ENCODE data around the gene PCDHA4.
"Not testable (repeated sequence)": the region's sequence is repeated elsewhere in the genome, so short reads cannot be mapped to it uniquely, and the experiment has no call there.

PCDHA4 gene

GRCh38 chr5:140806834-140807775 is at the start of gene PCDHA4:
PCDHA4 (plus strand) TSS chr5:140807068.
- no peak for DNase-seq (ENCODE audit: low read depth)

- DNase-seq (ENCODE audit: low read depth), result no peak
These were observed 42.5 kb upstream of the PCDHA4 start for GRCh38 chr5:140764177-140764973.

GRCh38 chr5:140767444-140767843 is 39.4 kb upstream of the PCDHA4 start:
- no peak for DNase-seq (ENCODE audit: low read depth)

- no peak for DNase-seq (ENCODE audit: low read depth)
These were observed 26.4 kb upstream of the PCDHA4 start for GRCh38 chr5:140780512-140780911.

- no peak for DNase-seq (ENCODE audit: low read depth)
These were observed 20.8 kb upstream of the PCDHA4 start, which contains the start of gene PCDHA1 for GRCh38 chr5:140785905-140786686. PCDHA1 (plus strand) TSS chr5:140786140.

- DNase-seq (ENCODE audit: low read depth), result not testable (repeated sequence)
These were observed 19.4 kb upstream of the PCDHA4 start for GRCh38 chr5:140787422-140787821.

GRCh38 chr5:140787849-140788504 is 18.9 kb upstream of the PCDHA4 start:
- not testable (repeated sequence) for DNase-seq (ENCODE audit: low read depth)

GRCh38 chr5:140791089-140791488 is 15.8 kb upstream of the PCDHA4 start:
- DNase-seq (ENCODE audit: low read depth), result no peak

GRCh38 chr5:140794595-140795258 is 12.1 kb upstream of the PCDHA4 start, which contains the start of gene PCDHA2:
PCDHA2 (plus strand) TSS chr5:140794852.
- no peak for DNase-seq (ENCODE audit: low read depth)

- no peak for DNase-seq (ENCODE audit: low read depth)
These were observed 11.6 kb upstream of the PCDHA4 start for GRCh38 chr5:140795259-140795641.

- not testable (repeated sequence) for DNase-seq (ENCODE audit: low read depth)
These were observed 10.7 kb upstream of the PCDHA4 start for GRCh38 chr5:140796072-140796717.

GRCh38 chr5:140796718-140797095 is 10.2 kb upstream of the PCDHA4 start:
- no peak for DNase-seq (ENCODE audit: low read depth)

GRCh38 chr5:140800816-140801493 is 5.9 kb upstream of the PCDHA4 start, which contains the start of gene PCDHA3:
PCDHA3 (plus strand) TSS chr5:140801057.
- no peak for DNase-seq (ENCODE audit: low read depth)

GRCh38 chr5:140801494-140801841 is 5.4 kb upstream of the PCDHA4 start:
- DNase-seq (ENCODE audit: low read depth), result no peak

GRCh38 chr5:140802381-140802780 is 4.5 kb upstream of the PCDHA4 start:
- DNase-seq (ENCODE audit: low read depth), result not testable (repeated sequence)

- no peak for DNase-seq (ENCODE audit: low read depth)
These were observed 4.0 kb upstream of the PCDHA4 start for GRCh38 chr5:140802781-140803271.

GRCh38 chr5:140808241-140808888 is 1.5 kb downstream of the PCDHA4 start:
- not testable (repeated sequence) for DNase-seq (ENCODE audit: low read depth)

GRCh38 chr5:140808889-140809291 is 2.0 kb downstream of the PCDHA4 start:
- no peak for DNase-seq (ENCODE audit: low read depth)

Measured in activated gamma-delta T cell treated with anti-CD3 and anti-CD28 coated beads, Interleukin-2, amount 50 U/mL, for 16 hours (primary cell).